ENCODE measurements around the gene RBM20. TPM values are rescaled to one million over a fixed set of nuclear protein-coding genes. Genes with fewer than 3 reads are reported as not detected.

The RBM20 gene
- total and polyA plus RNA-seq, 2 of the 4 experiments (the other 2 are of a cell fraction), result under 0.01 to 0.15 TPM

DNA sequence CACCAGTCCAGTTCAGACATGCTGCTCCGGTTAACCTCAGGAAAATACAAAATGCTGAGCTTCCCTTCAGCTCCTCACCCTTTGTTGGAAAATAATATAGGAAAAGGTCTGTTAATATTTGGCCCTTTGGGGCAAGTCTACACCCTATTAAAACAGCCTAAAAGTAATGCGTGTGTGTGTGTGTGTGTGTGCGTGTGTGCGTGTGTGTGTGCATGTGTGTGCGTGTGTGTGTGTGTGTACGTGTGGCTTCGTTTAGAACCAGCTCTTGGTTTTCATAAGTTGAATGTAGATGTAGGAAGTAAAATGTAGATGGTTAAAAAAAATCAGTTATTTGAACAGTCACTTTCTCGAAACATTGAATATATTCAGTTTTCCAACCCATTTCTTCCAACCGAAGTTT lies 166.5 kb downstream of the RBM20 start:
- H2BK120ac ChIP-seq (ENCODE audit: low read depth, low read length), result no peak overlapping the region
- H2AFZ ChIP-seq (replicated peaks; ENCODE audit: low read length, poor library complexity), result no peak overlapping the region
- DNase-seq, result no peak
- no peaks in the 10 kb centered on the region for H3K79me1 ChIP-seq (ENCODE audit: low read depth in 1 of 2, low read length in 2 of 2)
- no peaks in the 10 kb centered on the region for H3K36me3 ChIP-seq (ENCODE audit: control insufficient read depth, insufficient read depth, low read length)
- no peak overlapping the region for H3K23ac ChIP-seq (ENCODE audit: low read depth, low read length)
- no peak overlapping the region for H3K9ac ChIP-seq (ENCODE audit: low read depth, low read length)
- H2BK15ac ChIP-seq (ENCODE audit: low read depth, low read length), result no peak overlapping the region
- H2BK5ac ChIP-seq (ENCODE audit: low read depth, low read length, poor library complexity, severe bottlenecking), result no peak overlapping the region
- no peak overlapping the region for H3K4ac ChIP-seq (ENCODE audit: low read depth, low read length)
- no CpG with 5 or more reads among the region's 9 CpGs for WGBS, 2 experiments (ENCODE audit: extremely low coverage in 2 of 2, insufficient read length in 1 of 2)
- H3K18ac ChIP-seq (ENCODE audit: low read depth, low read length), result no peak overlapping the region
- no peak overlapping the region for H3K4me2 ChIP-seq (ENCODE audit: low read depth, low read length)
- ChIA-PET CTCF (no interaction called here), POLR2A (ENCODE audit: unreplicated experiment) (no interaction called here)
- H3K14ac ChIP-seq (replicated peaks; ENCODE audit: low read depth, low read length), result no peak overlapping the region
- dilution Hi-C loops (cut with HindIII; ENCODE audit: low sequenced_read_pairs, unreplicated experiment) (no loop called here), intact Hi-C loops (cut with micrococcal nuclease) (no loop called here), in situ Hi-C loops (cut with MboI; ENCODE audit: low sequenced_read_pairs) (no loop called here)
- H3K4me1 ChIP-seq (ENCODE audit: control insufficient read depth, insufficient read depth, low read length), result no peaks in the 10 kb centered on the region
- peaks cover 12% of the 10 kb centered on the region for H3K27me3 ChIP-seq (ENCODE audit: control insufficient read depth, insufficient read depth, low read length)
- H2AK5ac ChIP-seq (ENCODE audit: low read depth, low read length), result no peak overlapping the region
- no peaks in the 10 kb centered on the region for H3K9me3 ChIP-seq (ENCODE audit: control insufficient read depth, insufficient read depth, low read length)
- no peak overlapping the region for H3K56ac ChIP-seq (ENCODE audit: extremely low read depth, insufficient read depth, low read length)
- no peak overlapping the region for H3K27ac ChIP-seq (ENCODE audit: insufficient read depth, low read length)
- BruUV-seq (replicated peaks), result no TSS peak
- no peak overlapping the region for H3K4me3 ChIP-seq (ENCODE audit: insufficient read depth, low read depth, low read length)
- TF ChIP-seq POLR2A (IDR thresholded peaks at IDR 0.05; ENCODE audit: low read depth, low read length) (no peak), MXI1 (IDR thresholded peaks at IDR 0.05; ENCODE audit: borderline replicate concordance, low read depth, low read length) (no peak), NFE2L2 (IDR thresholded peaks at IDR 0.05; ENCODE audit: low read depth, low read length) (no peak), CEBPB (IDR thresholded peaks at IDR 0.05; ENCODE audit: low read depth, low read length) (no peak), RAD21 (IDR thresholded peaks at IDR 0.05; ENCODE audit: low read length) (no peak), MAFK (IDR thresholded peaks at IDR 0.05; ENCODE audit: low read depth, low read length) (no peak), CHD1 (IDR thresholded peaks at IDR 0.05; ENCODE audit: low read depth, low read length) (no peak), BHLHE40 (IDR thresholded peaks at IDR 0.05; ENCODE audit: low read depth, low read length) (no peak), RFX5 (IDR thresholded peaks at IDR 0.05; ENCODE audit: low read depth, low read length) (no peak), MAZ (IDR thresholded peaks at IDR 0.05; ENCODE audit: borderline replicate concordance, low read depth, low read length) (no peak), RCOR1 (IDR thresholded peaks at IDR 0.05; ENCODE audit: insufficient replicate concordance, low read length) (no peak), SMC3 (IDR thresholded peaks at IDR 0.05; ENCODE audit: low read depth, low read length) (no peak), FOS (IDR thresholded peaks at IDR 0.05; ENCODE audit: low read depth, low read length) (no peak)
- TF ChIP-seq, protein P1, sequence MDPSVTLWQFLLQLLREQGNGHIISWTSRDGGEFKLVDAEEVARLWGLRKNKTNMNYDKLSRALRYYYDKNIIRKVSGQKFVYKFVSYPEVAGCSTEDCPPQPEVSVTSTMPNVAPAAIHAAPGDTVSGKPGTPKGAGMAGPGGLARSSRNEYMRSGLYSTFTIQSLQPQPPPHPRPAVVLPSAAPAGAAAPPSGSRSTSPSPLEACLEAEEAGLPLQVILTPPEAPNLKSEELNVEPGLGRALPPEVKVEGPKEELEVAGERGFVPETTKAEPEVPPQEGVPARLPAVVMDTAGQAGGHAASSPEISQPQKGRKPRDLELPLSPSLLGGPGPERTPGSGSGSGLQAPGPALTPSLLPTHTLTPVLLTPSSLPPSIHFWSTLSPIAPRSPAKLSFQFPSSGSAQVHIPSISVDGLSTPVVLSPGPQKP (IDR thresholded peaks at IDR 0.05; ENCODE audit: borderline replicate concordance, low read depth, low read length), result no peak
- TF ChIP-seq, protein P2, sequence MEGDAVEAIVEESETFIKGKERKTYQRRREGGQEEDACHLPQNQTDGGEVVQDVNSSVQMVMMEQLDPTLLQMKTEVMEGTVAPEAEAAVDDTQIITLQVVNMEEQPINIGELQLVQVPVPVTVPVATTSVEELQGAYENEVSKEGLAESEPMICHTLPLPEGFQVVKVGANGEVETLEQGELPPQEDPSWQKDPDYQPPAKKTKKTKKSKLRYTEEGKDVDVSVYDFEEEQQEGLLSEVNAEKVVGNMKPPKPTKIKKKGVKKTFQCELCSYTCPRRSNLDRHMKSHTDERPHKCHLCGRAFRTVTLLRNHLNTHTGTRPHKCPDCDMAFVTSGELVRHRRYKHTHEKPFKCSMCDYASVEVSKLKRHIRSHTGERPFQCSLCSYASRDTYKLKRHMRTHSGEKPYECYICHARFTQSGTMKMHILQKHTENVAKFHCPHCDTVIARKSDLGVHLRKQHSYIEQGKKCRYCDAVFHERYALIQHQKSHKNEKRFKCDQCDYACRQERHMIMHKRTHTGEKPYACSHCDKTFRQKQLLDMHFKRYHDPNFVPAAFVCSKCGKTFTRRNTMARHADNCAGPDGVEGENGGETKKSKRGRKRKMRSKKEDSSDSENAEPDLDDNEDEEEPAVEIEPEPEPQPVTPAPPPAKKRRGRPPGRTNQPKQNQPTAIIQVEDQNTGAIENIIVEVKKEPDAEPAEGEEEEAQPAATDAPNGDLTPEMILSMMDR (conservative IDR thresholded peaks at IDR 0.05; ENCODE audit: low read depth, low read length), result no peak
- no peak overlapping the region for H2AK9ac ChIP-seq (replicated peaks; ENCODE audit: low read depth, low read length, poor library complexity)
- H4K20me1 ChIP-seq (ENCODE audit: insufficient read depth, low read length), result no peaks in the 10 kb centered on the region
- no peak overlapping the region for H4K91ac ChIP-seq (ENCODE audit: insufficient read depth, low read depth, low read length)
- H4K5ac ChIP-seq (ENCODE audit: low read depth, low read length), result no peak overlapping the region
- no peaks in the 10 kb centered on the region for H3K9me1 ChIP-seq (ENCODE audit: insufficient read depth, low read length)
- no peak overlapping the region for H4K8ac ChIP-seq (ENCODE audit: low read depth in 2 of 2, low read length in 2 of 2)
- H2BK20ac ChIP-seq (ENCODE audit: low read depth, low read length), result no peak overlapping the region
- no peak for ATAC-seq (ENCODE audit: low read depth)
